Body of pancreas (tissue), 4 donors: ENCODE measurements around the gene VANGL1.

Source experiments
- POLR2A ChIP-seq, 3 donors: fragments of 450-650 bp; IDR thresholded peaks; one replicate each; pipeline ENCODE4 v1.6.1; 2016; ENCODE audit warnings: antibody characterized with exemption in 3 of 3, mild to moderate bottlenecking in 2 of 3
- TF ChIP-seq, protein P1 (sequence below), 7 experiments: fragments of 450-650 bp in 4 of 7; fragments of 200-600 bp in 3 of 7; sonication (generic) in 3 of 7; IDR thresholded peaks; one replicate each; pipeline ENCODE4 v1.5.1; 2016 to 2019; ENCODE audit warnings: antibody characterized with exemption in 7 of 7

DNA sequence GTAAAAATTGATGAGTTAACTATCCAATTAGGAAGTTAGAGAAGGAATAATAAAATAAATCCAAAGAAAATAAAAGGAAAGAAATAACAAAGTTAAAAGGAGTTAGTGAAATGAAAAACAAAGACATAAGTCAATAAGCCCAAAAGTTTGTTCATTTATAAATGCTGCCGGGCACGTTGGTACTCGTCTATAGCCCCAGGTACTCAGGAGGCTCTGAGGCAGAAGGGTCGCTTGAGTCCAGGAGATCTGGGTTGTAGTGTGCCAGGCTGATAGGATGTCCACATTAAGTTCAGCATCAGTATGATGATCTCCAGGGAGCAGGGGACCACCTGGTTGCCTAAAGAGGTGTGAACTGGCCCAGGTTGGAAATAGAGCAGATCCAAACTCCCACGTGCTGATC lies 35.5 kb upstream of the VANGL1 start:
- TF ChIP-seq, protein P1, sequence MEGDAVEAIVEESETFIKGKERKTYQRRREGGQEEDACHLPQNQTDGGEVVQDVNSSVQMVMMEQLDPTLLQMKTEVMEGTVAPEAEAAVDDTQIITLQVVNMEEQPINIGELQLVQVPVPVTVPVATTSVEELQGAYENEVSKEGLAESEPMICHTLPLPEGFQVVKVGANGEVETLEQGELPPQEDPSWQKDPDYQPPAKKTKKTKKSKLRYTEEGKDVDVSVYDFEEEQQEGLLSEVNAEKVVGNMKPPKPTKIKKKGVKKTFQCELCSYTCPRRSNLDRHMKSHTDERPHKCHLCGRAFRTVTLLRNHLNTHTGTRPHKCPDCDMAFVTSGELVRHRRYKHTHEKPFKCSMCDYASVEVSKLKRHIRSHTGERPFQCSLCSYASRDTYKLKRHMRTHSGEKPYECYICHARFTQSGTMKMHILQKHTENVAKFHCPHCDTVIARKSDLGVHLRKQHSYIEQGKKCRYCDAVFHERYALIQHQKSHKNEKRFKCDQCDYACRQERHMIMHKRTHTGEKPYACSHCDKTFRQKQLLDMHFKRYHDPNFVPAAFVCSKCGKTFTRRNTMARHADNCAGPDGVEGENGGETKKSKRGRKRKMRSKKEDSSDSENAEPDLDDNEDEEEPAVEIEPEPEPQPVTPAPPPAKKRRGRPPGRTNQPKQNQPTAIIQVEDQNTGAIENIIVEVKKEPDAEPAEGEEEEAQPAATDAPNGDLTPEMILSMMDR (IDR thresholded peaks at IDR 0.05) = no peak
- TF ChIP-seq POLR2A (IDR thresholded peaks at IDR 0.05) = no peak
